GM10847 (cell line): ENCODE measurements around the gene CHRND.

Experiments
- POLR2A ChIP-seq: IDR thresholded peaks from 2 replicates; pipeline ENCODE4 v1.6.1; 2011; ENCODE audit not compliant: insufficient read length; ENCODE audit errors: extremely low read depth

CHRND gene

DNA sequence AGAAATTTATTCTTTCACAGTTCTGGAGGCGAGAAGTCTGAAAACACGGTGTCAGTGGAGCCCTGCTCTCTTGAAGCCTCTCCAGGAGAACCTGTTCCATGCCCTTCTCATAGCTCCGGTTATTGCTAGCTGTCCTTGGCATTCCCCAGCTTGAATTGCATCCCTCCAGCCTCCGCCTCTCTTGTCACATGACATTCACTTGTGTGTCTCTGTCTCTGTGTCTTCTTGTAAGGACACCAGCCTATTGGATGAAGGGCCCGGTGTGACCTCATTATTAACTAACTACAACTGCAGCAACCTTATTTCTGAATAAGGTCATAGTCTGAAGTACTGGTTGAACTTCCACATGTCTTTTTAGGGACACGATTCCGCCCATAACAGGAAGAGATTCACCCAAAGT lies 10.3 kb upstream of the CHRND start:
- no peak for TF ChIP-seq POLR2A

DNA sequence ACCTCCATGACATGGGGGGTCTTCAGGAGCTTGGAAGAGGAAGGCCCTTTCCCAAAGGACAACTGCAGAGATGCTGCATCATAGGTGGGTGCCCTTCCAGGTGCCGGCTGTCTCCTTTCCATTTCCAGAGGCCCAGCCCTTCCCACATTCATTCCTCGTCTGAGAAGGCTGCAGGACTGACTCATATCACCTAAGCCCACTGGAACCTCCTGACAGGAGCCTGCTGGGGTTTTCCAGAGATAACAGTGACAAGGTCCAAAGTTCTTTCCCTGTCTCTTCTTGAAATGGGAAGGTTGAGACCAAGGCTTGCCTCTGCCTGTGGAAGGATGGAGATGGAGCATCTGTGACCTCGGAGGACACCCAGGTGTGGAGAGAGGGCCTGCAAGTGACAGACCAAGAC lies 9.4 kb upstream of the CHRND start:
- no peak for TF ChIP-seq POLR2A

- TF ChIP-seq POLR2A: no peak
These were observed 7.1 kb upstream of the CHRND start for GRCh38 chr2:232518844-232519243.

DNA sequence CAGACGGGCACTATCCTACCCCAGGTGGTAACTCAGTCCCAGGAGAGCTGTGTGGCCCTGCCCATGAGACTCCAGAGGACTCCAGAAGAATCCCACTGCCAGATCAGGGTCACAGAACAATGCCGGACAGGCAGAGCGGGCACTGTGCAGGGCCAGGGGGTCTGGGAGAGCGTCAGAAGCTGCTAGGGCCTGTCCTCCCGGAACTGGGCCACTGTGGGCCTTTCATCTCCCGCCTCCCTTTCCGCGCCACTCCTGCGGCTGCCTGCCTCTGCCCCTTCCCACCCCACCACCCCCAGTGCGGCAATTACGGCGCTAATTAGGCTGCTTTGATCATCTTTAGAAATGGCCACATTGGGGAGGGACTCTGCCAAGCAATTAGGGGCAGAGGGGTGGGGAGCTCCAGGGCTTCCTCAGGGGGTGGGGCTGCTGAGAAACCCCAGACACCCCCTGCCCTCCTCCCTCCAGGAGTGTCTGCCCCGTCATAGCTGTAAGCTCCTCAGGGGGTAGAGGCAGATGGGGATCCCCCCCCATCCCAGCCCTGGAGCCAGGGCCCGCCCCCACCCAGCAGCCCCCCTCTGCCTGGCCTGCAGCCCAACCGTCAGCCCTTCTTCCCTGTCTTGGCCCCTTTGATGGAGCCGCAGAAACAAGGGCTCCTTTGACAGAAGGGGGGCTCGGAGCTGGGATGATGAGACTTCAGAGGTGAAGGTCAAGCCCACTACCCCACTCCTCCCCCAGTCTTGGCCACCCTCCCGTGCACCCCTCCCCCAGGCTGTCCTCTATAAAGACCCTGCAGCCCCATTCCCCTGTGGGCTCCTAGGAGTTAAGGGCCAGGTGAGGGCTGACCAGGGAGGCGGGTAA lies 6.2 kb upstream of the CHRND start, which contains the start of gene PRSS56:
TSS of gene PRSS56 (plus strand) at position 808 of the 858 bp plus-strand sequence. CDS start 211 bp downstream, outside the sequence.
- TF ChIP-seq POLR2A: no peak

DNA sequence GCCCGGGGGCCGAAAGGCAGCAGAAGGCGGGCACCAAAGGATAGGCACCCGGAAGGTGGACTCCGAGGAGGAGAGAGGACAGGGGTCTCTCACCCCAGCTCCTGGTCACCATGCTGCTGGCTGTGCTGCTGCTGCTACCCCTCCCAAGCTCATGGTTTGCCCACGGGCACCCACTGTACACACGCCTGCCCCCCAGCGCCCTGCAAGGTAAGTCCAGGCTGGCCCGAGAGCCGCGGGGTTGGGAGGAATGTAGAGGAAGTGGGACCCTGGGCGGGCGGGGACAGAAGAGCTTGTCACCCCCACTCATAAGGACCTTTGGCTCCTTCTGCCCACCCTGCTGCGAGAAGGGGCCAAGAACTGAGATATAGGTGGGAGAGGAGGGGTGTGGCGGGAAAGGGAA lies 5.5 kb upstream of the CHRND start:
- no peak for TF ChIP-seq POLR2A

DNA sequence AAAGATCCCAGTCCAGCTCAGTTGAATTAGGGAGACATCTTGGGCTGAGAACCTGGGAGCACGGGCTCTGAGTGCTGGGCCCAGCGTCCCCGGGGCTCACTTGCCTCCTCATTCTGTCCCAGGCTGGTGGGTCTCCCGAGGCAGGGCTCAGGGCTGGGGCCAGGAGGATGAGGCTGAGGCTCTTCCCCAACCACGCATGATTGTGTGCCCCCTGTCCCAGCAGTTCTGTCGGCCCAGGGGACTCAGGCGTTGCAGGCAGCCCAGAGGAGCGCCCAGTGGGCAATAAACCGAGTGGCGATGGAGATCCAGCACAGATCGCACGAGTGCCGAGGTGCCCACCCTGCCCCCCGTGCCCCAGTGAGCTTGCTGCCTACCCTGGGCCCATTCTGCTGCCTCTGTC lies 4.9 kb upstream of the CHRND start:
- no peak for TF ChIP-seq POLR2A

GRCh38 chr2:232521959-232522622 lies 3.9 kb upstream of the CHRND start:
- TF ChIP-seq POLR2A: no peak

DNA sequence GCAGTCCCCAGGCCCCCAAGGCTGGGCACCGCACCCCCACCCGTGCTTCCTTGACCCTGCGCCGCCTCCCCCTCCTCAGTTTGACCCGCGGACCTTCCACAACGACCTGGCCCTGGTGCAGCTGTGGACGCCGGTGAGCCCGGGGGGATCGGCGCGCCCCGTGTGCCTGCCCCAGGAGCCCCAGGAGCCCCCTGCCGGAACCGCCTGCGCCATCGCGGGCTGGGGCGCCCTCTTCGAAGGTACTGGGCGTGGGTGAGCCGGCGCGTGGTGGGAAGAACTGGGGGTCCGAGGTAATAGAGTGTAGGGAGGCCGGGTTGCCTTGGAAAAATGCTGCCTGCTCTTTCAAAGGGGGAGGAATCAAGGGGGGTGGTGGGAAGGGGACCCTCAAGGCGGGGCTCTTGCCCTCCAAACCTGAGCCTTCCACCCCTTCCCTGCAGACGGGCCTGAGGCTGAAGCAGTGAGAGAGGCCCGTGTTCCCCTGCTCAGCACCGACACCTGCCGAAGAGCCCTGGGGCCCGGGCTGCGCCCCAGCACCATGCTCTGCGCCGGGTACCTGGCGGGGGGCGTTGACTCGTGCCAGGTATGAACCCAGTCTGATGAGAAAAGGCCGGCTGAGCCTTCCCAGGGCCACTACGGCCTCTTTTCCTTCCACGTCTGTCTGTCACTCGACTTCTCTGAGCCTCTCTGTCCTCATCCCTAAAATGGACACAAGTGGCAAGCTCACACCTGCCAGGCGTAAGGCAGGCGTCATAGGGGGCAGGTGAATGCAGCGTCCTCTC lies 3.1 kb upstream of the CHRND start:
- no peak for TF ChIP-seq POLR2A

DNA sequence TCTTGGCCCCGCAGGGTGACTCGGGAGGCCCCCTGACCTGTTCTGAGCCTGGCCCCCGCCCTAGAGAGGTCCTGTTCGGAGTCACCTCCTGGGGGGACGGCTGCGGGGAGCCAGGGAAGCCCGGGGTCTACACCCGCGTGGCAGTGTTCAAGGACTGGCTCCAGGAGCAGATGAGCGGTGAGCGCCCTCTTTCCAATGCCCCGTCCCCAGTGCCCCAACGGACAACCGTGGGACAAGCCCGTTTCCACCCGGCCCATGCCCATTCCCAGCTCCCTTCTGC lies 2.6 kb upstream of the CHRND start:
- TF ChIP-seq POLR2A: no peak

DNA sequence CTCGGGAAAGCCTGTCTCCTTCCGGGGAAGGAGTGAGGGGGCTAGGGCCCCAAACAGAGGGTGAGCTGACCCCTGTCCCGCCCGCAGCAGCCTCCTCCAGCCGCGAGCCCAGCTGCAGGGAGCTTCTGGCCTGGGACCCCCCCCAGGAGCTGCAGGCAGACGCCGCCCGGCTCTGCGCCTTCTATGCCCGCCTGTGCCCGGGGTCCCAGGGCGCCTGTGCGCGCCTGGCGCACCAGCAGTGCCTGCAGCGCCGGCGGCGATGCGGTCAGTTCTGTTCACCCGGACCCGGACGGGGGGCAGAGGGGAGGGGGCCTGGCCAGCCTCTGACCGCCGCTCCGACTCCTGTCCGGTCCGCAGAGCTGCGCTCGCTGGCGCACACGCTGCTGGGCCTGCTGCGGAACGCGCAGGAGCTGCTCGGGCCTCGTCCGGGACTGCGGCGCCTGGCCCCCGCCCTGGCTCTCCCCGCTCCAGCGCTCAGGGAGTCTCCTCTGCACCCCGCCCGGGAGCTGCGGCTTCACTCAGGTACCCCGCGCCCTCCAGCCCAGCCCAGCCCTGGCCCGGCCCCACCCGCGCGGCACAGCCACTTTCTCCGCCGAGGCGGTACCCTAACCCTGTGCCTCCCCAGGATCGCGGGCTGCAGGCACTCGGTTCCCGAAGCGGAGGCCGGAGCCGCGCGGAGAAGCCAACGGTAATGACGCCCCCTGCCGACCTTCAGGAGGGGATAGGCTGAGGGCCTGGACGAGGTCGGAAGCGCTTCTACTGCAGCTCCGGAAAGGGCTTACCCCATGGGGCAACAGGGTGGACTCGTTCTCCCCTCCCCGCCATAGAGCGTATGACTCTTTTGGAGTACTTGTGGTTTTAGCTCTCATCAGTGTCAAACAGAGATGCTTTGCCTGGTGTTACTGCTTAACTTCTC lies 2.0 kb upstream of the CHRND start:
- no peak for TF ChIP-seq POLR2A

DNA sequence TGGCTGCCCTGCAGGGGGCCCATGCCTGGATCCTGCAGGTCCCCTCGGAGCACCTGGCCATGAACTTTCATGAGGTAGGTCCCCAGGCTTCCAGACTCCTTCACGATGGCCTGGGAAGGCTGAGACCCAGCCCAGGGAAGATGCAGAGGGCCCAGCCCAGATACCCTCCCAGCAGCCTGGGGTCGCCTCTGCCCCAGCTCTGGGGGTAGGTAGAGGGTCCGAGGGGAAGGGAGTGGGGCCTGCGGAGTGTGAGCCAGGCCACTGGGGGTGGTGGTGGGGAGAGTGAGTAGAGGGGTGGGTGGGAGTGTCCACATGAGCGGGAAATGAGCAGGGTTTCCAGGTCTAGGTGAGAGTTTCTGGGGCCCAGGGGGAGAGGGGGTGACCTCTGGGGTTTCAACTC lies 1.2 kb upstream of the CHRND start:
- TF ChIP-seq POLR2A: no peak

GRCh38 chr2:232525199-232525598 lies 761 bp upstream of the CHRND start:
- TF ChIP-seq POLR2A: no peak

- TF ChIP-seq POLR2A: no peak
These were observed 497 bp downstream of the CHRND start for GRCh38 chr2:232526372-232526941.

DNA sequence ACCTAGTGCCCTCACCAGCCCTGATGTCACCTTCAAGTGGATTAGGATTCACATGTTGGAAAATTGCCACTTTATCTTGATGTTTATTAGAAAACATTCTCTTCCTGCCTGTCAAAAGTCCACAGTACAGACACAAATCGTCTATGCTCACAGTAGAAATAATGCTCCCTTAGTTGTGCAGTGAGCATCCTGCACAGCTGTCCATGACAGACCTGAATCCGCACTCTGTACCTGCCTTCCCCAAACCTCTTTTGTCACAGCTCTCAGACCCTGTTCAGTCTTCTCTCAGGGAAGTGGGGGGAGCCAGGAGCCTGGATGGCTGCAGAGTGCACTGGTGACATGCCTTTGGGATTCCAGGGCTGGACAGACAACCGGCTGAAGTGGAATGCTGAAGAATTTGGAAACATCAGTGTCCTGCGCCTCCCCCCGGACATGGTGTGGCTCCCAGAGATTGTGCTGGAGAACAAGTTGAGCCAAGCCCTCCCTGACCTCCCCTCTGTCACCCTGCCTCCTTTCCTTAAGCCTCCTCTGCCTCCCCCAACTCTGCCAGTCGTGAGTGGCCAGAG lies 2.0 kb downstream of the CHRND start:
- TF ChIP-seq POLR2A: no peak
